Amygdala (tissue), 56 donors: ENCODE measurements around the gene ABI3BP.

ENCODE experiments used
- DNase-seq, 56 donors: peaks; one replicate each; lab custom pipeline; 2025; lab: John Stamatoyannopoulos, UW

The ABI3BP gene

DNA sequence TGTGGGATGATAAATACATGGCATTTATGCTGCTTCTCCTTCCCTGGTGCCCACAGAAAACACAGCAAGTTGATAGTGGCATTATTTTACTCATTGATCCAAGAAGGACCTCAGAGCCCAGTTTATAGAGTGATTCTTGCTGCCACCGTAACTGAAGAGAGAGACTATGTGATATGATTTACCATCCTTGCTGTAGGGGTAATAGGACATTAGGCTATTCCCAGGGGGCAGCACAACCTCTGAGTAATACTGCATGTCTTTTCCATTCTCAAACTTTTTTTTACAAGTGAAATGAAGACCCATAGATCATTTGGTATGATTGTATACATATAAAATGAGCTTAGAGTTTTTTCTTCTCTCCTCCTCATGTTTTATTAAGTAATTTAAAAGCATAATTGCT is 136.4 kb downstream of the ABI3BP start:
- no peak for DNase-seq

DNA sequence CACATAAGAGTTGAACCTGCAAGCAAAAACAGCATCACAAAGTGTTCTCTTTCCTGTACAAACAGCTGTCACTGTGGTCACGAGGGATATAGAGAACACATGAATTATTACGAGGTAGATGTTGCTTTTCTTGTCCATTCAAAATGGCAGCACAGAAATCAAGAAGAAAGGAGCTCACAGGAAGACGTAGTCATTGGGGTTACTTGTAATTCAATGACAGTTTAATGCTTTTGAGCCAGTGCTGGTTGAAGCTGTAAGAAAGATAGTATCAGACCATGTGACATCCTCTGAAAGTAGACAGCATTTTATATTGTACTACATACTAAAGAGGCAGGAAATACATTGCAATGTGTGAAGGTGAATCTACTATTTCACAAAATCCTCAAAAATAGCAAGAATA is 140.4 kb downstream of the ABI3BP start:
- no peak for DNase-seq

DNA sequence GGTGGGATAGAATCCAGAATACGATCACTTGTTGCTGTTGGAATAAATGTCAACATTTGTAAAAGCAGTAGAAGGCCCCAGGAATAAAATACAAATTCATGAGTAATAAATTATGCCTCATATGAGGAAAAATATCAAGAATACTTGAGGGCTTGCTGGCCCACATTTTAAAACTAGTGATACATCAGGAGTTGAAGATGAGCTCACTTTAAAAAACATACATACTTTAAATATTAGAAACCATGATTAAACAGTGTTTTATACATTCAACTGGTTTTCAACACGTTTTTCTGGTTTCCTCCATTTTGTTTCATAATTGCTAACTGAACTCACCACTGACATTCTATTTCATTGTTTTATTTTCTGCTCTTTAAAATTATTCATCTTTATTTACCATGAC is 142.5 kb downstream of the ABI3BP start:
- DNase-seq: no peak

DNA sequence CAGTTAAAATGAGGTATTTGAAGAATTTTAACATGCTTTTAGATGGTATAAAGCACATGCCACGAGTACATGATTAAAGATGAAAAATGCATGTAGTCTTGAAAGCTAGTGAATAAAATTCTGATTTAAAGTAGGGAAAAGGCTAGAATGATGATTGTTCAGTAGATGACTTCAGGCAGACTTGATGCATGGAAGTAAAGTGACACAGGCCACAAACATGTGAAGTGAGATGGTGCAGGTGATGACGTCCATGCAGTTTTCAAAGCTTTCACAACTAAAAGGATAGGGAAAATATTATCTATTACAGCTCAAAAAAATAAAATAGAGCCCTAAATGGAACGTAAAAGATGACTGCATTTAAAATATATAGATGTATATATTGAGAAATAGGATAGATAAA is 143.1 kb downstream of the ABI3BP start:
- DNase-seq: no peak

DNA sequence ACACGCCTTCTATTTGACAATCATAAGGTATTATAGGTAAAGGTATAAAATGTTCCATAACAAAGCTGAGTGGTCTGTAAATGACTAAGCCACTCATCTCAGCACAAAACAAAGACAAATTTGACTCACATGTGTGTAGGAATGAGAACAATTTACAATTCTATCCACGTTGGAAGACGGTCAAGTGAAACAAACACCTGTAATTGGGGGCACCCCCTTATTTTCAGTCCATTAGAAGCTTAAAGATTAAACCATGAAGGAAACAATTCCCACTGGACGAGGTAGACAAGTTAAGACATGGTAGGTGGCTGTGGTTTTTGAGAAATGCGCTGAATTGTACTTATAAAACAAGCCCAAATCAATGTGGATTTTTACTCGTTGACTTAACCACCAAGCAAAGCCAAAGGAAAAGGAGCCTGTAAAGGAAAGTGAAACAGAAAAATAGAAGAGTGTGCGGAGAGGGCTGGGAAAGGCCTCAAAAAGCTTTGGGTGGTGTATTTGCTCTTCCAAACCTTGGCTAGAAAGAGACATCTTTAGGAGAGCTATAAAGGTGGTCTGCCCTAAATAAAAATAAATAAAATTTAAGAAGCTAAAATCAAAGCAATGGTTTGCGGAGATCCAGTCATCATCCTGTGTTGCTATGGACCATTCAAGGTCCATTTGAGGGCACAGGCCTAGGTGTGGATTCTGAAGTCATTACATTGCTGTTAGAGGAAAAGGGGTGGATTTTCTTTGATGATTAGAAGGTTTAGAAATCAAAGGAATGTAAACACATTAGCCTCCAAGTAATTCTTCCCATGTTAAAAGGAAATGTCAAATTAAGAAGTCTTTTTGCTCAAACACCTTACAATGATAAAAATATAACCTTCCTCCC is 148.9 kb downstream of the ABI3BP start:
- no peak for DNase-seq

DNA sequence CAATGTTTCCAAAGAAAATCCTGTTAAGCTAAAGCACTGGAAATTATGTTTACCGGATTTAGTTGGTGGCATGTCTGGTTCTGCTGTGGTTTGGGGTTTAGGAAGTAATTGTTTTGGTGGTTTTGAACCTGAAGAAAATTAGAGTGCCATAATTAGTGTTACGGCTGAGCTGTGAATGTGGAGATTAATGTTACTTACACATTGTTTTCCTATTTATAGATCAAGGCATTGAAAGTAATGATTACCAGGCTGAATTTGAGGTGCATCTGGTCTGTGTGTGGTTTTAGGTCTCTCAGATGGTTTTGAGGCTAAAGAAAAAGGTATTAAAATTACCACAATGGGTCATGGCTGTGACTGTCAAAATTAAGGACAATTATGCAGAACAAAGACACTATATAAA is 155.1 kb downstream of the ABI3BP start:
- DNase-seq: no peak

DNA sequence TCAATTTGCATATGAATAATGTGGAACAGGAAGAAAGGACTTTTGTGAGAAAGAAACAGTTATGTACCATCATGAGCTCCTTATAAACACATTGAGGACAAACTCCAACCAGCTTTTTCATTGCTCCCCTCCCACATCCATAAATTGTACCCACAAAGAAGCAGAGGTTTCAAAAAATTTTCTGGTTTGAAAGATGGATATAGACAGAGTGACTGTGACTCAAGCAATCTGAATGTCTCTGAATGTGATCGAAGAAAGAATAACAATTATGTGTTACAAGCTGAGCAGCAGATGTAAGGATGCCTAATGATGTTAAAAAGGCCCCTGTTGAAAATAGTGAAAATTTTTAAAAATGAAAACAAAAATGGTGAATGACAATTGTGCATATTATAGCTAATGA is 156.6 kb downstream of the ABI3BP start:
- DNase-seq: no peak

DNA sequence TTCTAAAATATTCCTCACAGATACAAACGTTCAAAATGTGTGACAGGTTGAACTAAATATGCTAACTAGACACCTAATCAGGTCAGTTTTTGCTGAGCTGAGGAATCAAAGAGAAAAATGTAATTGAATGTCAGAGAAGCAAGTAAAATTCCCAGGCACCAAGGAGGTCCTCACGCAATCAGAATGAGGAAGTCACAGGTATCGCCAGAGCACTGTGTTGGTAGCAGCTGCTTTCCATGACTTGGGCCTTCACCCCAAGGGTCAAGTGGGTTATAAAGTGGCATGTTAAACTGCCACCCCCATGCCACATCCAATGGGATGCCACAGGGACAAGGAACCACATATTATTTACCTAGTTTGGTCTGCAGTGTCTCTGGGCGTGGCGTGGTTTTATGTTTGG is 158.9 kb downstream of the ABI3BP start:
- no peak for DNase-seq

DNA sequence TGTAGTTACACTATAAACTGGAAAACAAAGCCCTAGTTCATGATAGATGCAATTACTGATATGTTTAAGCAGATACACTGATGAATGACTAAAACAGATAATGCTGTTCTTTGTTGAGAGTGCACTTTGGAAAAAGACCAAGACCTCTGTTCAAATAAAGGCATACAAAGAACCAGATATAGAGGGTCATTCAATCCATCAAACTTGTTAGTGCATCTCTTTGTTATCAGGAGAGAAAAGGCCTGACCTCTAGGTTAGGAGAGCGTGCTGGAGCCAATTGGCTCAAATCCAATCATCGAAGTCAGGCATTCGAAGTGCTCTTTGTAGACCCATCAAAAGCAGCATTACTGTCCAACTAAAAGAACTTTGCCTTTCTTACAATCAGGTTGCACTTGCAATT is 159.7 kb downstream of the ABI3BP start:
- DNase-seq: peak in 13 of 56 donors; percentile 0 to 35 (median 2)

DNA sequence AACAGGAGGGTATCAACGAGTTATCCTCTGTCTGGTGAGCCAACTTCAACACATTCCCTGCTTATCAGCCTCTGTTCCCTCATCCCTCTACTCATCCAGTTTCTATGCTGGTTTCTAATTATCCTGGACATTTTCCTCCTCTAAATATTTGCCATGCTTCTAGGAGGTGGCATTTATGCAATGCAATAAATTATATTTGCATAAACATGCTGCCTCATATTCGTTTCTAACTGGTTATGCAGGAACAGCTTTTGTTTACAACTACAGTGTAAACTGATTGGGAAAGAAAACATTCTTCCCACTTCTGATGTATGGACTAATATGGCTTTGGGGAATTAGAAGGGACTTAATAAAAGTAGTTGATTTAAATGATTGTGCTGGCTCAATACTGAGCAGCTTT is 161.6 kb downstream of the ABI3BP start:
- no peak for DNase-seq

DNA sequence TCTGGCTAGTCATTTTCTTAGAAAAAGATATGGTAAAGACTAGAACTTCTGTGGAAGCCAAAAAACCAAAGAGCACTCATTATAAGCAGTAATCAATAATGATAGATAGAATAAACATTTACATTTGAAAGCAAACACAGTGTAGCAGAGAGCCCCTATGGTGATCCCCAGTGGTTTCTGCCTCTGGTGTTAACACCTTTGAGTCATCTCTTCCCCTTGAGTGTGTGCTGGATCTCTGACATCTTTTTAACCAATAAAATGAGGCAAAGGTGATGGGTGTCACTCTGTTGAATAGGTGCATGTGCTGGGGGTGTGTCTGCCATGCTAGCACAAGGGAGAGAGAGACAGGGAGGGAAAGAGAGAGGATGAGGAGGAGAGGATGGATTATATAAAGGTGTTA is 162.3 kb downstream of the ABI3BP start:
- no peak for DNase-seq

DNA sequence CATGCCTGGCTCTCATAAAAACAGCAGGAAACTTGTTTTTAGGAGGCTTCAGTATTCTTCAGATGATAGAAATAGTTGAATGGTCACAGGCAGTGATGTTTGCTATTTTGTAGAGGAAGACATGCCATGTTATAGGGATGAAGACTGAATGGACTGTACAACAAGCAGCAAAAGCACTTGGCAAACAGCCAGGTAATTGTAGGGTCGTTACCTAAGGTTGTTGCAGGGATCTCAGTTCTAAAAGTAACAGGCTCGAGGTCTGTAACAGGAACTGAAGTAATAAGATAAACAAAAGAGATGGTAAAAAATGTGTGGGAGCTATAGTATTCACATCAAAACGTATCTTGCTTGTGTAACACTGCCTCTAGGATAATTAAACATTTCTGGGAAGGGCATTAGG is 167.6 kb downstream of the ABI3BP start:
- no peak for DNase-seq

DNA sequence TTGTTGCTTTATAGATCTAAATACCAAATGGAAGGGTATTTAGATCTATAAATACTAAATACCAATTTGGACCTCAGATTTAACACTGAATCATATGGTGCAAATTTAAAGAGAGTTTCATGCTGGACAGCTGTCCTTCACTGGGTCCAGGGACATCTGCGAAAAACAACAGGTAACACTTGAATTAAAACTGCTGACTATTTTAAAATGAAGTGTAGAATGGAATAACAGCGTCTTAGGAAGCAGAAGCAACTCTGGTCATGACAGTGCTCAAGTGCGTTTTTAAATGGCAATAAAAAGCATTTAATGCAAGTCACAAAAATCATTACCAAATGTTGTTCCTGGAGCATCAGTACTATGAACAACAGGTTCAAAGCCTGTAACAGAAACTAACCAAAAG is 177.6 kb downstream of the ABI3BP start:
- DNase-seq: no peak

DNA sequence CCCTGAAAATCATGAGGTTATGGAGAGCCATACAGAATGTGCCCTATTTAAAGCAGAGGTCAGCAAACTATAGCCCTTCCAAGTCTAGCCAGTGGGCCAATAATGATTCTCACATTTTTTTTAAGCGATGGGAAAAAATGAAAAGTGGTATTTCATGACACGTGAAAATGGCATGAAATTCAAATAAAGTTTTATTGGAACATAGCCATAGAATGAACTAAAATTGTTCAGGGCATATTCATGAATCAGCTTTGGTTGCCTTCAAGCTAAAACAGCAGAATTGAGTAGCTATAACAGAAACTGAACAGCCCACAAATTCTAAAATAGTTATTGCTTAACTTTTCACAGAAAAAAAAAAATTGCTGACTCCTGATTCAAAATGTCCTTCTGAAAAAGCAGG is 179.4 kb downstream of the ABI3BP start:
- no peak for DNase-seq

DNA sequence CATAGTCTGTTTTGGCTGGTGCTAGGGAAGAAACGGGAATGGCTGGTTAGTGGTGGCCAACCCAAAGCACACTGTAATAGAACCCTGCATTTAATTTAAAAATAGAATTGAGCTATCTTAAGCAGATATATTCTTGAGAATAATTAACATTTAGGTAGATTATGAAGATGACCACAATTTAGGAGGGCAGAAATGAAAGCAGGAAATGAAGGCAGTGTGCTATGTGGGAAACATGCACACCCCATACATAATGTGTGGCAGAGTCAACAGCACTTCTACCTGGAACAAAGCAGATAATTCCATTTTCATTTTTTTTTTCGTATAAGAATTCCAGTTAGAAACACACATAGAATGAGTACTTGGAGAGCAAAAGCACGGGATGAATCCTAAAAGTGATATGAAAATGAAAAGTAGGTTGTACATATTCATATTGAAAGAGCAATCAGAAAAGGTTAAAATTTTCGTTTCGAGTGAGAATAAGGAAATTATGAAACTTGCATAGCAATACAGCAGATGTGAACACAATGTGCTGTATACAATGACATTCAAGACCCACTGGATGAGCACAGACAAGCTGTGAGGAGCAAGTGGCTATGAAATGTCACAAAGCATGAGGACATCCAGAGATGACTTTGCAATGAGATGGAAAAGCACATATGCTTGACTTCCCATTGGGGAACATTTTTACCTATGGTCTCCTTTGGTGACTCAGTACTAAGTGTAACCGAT is 181.3 kb downstream of the ABI3BP start:
- no peak for DNase-seq

DNA sequence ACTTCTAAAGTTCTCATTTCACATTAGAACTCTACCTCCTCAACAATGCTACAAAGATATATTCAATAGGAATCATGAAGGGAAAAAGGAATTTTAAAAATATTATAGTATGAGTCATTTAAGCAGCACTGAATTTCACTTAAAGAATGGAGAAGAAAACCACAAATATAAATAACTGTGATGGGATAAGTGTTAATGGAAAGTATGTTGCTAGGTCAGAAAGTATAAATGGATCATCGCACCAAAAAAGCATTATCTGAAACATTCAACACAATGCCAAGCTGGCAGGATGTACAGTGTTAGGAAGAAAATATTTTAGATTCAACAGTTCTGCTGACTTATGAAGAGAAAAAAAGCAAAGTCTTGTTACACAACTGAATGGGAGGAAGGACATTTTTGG is 182.6 kb downstream of the ABI3BP start:
- no peak for DNase-seq

DNA sequence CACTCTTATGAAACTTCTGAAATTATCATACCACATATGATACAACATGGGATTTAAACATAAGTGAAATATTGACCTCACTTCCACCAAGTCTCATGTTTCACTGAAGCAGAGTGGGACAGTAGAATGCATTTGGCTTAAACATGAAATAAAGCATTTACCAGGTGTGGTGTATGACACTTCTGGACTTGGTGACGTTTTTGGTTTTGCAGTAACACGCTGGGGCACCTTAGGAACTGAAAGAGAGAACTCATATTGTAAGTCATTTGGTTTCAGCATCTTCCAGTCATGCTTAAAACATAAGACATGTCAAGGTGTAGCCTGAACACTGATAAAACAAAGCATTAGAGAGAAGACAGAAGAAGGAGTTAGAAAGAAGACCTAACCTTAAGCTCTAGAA is 188.6 kb downstream of the ABI3BP start:
- no peak for DNase-seq

DNA sequence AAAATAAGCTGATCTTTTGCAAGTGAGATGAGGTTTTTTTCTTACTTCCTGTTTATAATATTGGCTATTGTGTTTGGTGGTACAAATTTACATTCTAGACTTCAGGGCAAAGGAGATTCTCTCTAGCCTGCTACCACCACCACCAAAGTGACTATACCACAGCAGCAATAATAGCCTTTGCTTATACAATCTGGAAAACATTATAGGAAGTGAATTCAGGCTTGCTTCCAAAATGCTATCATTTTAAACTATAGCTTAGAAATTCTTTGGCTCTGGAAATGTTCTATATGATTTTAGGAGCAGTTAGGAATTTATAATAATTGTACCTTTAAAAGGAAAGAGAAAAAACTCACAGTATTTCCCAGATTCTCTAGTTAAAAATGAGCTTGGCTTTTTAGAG is 189.5 kb downstream of the ABI3BP start:
- no peak for DNase-seq

DNA sequence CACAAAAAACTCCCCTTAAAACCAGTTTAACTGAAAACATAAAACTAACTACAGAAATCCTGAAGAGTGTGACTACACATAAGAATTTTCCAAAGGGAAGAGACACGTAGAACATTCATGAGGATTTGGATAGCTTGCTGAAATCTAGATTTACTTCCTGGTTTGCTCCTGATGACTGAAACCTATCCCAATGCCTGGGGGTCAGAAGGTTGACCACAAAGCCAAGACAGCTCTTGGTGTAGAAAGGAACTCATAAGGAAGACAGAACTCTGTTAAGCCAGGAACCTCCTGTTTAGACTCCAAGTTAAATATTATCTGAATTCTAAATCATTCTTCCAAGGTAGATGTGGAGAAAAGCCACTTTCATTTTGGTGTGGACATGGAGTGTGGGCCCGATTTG is 191.1 kb downstream of the ABI3BP start:
- no peak for DNase-seq

DNA sequence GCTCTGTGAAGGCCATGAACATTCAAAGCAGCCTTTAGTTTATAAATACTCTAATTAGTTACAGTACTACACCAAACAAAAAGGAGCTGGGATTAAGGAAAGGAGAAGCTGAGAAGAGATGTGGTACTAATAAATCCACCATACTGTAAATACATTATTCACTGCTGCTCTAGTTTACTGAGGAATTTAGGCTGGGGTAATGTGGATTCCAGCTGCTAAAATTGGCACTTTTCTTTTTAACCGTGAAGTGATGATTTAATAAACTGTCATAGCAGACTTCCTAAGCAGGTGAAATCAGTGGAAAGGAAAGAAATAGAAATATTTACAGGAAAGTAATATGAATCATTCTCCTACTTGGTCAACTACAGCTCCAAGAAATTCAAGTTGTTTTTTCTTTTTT is 195.2 kb downstream of the ABI3BP start:
- no peak for DNase-seq

DNA sequence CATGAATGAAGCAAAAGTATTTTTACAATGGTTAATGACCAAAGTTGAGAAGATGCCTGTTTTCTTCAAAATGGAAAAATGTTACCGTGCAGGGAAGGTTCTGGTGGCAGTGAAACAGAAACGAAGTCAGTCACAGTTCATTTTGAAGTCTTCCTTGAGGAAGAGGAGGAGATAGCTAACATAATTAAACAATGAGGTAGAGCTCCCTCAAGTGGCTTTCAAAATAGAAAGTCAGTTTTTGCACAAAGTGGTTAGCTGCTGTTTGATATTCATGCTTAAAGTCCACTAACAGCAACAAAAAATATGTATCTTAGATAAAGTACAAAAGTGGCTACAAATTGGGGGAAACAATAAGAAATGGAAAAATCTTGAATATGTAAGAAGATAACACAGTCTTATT is 196.7 kb downstream of the ABI3BP start:
- DNase-seq: no peak

DNA sequence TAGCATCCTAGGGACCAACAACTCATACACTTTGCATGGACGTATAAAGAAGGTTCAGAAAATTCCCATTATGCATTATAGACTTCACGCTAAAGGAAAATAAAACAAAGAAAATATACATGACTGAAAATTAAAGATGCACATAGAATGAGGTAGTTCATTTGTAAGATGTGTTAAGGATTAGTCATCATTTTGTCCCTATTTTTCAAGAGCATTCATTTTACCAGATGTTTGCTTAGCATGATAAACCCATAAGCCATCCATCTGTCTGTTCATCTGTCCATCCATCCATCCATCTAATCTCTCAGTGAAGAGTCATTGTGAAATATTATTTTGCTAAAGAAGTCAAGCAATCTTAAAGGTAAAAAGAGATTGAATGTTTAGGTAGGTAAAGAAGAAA is 203.6 kb downstream of the ABI3BP start:
- no peak for DNase-seq
